Left colon (tissue), 2 donors: ENCODE results near the gene SMARCAL1. TPM values are rescaled to one million over a fixed set of nuclear protein-coding genes. Genes with fewer than 3 reads are reported as not detected.

Experiments used
- ATAC-seq: fragments of 200-7000 bp; cut with Tn5 transposase; one replicate; pipeline ENCODE4 v1.9.1; 2020; ENCODE audit warnings: mild to moderate bottlenecking, moderate library complexity
- DNase-seq, 2 donors: peaks; one replicate each; pipeline ENCODE4 v3.0.0-alpha.2; 2020
- intact Hi-C, 2 donors: fragments of 100-400 bp; cut with DNase I in 1 of 2; cut with micrococcal nuclease in 1 of 2; formaldehyde crosslinking; loops; one replicate each; pipeline versions ENCODE4 v1.11.2 to v1.14.0; 2022; cut with DNase I, micrococcal nuclease
- total RNA-seq, 2 donors: library from RNA; stranded (reverse); fragmentation: NEBNext Ultra II Directional; extraction: Animal tissue kit (Norgen Biotek cat#: 25700); gene quantifications; one replicate each; pipeline ENCODE4 v1.2.1, GENCODE V29; 2021
- donor health status: DM: no; HTN: no; CAD: no.
- donor health status: DM: yes; HTN: yes; CAD: no.

Gene SMARCAL1
- total RNA-seq, 2 donors from 2014 or later: 14.7 to 16.1 TPM

DNA sequence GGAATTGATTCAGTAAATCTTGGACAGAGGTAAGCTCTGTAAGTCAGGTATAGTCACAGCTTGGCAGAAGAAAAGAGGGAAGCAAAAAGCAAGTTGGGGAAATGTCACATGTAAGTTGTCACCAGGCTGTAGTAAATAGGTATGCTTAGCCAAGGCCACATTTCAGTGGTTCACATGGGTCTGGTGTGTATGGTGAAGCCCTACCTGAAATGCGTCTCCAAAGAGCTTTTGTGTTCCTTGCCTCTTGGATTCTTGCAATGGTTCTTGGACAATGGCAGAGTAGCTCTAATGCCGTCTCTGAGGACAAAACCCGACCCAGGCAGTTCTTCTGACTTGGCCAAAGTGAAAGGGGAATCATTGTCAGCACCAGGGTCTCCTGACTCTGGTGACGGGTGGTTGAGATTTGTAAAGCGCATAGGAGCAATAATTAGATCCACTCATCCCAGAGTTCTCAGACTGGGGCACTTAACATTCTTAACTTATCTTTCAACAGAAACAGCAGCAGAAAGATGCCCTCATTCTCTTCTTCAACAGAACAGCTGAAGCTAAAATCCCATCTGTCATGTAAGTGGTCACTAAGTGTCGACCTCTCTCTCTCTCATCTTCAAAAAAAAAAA is 51.9 kb downstream of the SMARCAL1 start:
- DNase-seq (no peak), ATAC-seq (no peak)
- intact Hi-C loops: no loop called here

DNA sequence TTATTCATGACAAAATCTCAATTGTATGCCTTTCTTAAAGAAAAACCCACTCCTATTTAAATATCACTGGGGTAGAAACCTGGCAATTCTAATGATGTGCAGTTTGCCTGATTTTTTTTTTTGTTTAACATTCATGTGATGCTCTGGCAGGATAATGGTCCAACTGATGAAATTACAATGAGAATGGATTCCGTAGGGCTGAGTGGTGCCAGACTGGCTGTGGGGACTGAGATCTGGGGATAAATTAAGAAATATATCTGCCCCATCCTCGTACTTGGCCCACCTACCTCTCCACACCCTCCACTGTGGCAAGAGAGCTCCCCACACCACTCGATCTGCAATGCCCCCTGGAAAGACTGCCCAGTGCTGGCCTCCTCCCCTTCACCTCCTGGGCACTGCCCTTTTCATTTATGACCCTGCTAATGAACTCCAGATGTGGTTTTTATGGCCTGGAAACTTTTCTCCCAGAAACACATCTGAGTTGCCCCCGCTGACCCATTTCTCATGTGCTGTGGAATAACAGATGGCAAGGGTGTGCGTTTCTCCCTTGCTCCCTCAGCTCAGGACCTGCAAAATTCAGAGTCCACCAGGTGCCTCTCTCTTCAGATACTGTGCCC is 53.4 kb downstream of the SMARCAL1 start:
- ATAC-seq (no peak), DNase-seq (no peak)
- intact Hi-C loops: no loop called here

DNA sequence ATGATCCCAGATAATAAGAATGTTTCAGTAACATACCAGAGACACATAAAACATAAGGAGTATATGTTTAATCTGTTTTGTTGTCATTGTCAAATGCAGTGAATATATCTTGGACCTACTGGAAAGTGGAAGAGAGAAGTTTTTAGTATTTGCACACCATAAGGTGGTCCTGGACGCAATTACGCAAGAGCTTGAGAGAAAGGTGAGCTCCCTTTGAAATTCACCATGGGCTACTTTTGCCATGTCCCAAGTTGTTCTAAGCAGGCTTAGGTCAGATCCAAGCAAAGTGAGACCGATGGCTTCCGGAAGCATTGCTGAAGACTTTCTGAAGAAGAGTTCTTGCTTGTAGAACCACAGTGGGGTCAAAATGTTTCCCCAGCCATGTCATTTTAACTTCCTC is 55.6 kb downstream of the SMARCAL1 start:
- intact Hi-C loops: no loop called here
- no peak for DNase-seq
- ATAC-seq: no peak

DNA sequence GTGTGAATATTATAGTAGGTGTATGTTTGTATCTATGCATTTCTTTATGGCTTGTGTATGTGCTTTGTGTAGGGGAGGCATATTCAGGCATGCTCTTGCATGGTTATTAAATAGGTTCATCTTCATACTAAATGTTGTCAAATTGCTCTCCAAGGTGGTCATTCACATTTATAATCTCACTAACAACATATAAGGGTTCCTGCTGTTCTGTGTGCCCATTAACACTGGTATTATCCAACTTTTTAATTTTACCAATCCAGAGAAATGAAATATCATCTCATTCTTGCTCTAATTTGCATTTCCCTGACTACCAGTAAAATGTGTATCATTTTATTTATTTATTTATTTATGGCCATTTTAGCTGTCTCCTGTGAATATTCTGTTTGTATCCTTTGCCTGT is 57.4 kb downstream of the SMARCAL1 start:
- intact Hi-C loops: no loop called here
- ATAC-seq (no peak), DNase-seq (no peak)

DNA sequence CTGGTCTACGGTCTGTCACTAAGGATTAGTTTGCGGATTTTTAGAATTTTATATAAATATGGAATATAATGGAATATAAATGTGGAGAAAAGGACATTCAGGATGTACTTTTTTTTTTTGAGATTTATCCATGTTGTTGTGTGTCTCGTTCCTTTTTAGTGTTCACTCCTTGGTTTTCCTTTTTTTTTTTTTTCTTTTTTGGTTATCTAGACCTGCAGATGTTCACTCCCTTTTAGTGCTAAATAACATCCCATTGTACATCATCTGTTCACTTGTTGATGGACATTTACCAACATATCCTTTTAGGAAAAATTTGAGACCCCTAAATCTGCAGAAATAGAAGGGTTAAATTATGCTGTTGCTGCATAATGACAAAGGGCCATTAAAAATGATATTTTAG is 60.9 kb downstream of the SMARCAL1 start:
- ATAC-seq (no peak), DNase-seq (no peak)
- intact Hi-C loops: no loop called here

DNA sequence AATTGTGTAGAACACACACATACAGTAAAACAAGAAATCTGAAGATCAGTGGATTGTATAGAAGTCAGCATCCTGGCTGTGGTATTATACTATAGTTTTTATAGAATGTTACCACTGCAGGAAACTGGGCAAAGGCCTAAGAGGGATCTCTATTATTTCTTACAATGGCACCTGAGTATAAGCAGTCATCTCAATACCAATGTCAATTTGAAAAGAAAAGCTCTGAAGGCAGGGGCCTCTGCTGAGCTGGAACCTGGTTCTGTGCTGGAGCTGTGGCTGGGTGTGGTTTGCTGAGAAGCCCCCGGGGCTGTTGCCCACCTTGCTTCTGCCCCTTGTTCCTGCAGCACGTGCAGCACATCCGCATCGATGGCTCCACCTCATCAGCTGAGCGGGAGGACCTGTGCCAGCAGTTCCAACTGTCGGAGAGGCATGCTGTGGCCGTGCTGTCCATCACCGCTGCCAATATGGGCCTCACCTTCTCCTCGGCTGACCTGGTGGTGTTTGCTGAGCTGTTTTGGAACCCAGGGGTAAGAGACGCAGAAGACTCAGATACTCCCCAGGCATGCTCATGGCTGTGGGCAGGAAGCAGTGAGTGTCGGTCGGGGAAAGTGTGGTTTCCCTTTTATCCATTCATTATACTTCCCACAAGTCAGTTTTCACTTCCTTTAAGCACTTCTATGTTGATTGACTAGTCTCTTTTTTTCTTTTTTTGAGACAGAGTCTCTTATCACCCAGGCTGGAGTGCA is 62.8 kb downstream of the SMARCAL1 start:
- no peak for DNase-seq
- ATAC-seq: no peak
- intact Hi-C loops: no loop called here

DNA sequence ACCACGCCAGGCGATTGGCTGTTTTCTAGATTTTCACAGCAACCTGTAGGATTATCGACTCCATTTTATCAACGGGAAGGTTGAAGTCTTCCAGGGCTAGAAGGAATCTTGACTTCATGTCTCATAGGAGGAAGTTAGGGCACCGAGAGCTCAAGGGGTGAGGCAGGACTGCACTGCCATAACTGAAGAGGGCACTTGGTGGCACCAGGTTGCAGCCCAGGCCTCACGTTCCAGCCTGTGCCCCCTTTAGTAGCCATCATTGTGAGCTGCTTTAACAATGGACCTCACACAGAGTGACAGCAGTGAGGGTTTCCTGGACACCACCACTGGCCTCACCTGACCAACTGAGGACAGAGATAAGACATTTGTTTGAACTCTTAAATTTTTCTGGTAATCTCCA is 63.5 kb downstream of the SMARCAL1 start:
- intact Hi-C loops: no loop called here
- ATAC-seq: no peak

DNA sequence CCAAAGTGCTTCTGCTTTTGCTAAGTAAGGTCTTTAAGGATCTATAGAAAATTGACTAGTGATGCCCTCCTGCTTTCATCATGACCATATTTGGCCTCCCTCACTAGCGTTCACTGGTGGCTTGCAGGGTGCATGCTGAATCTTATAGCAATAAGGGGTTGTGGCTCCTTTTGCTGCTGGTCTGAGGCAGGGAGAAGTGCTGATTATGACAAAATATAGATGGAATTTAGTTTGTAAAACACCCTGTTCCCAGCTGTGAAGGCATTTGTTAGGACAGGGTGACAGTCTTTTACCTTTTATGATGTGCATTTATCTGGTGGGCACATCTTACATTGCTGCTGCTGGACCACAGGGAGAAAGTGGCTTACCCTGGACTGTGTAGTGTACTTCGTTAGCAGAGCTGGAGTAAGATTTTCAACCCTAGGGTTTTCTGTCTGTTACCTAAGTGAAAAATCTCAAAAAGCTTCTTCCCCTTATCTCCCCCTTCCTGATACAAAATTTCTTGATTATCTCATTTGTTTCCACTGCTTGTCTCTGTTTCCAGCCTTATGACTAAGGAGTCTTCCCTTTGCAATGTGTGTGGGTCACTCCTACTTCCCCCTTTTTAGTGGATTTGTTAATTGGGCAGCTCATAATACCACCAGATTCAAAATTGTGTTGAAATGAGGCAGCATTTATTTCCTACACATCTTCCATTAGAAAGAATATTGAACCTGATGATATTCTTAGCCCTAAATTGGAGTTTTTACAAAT is 65.2 kb downstream of the SMARCAL1 start:
- intact Hi-C loops: no loop called here
- DNase-seq (no peak), ATAC-seq (no peak)

More for the DNA sequence above, 63.5 kb downstream of the SMARCAL1 start:
- DNase-seq: no peak

DNA sequence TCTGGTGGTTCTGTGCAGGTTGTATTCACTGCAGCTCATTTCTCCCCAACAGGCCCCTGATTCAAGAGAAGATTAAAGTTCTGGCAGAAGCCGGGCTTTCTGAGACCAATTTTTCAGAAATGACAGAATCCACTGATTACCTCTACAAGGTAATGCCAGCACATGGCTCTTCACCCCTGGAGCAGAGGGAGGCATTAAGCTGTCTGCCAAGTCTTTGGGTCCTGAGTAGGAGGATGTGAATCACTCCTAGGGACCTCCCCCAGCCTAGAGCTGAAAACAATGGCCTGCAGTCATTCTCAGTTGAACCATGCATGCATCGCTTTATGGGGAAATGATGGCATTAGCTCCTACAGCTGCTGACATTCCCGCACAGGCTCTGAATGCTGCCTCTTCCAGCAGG is 65.9 kb downstream of the SMARCAL1 start:
- intact Hi-C loops: no loop called here
- DNase-seq (no peak), ATAC-seq (no peak)

DNA sequence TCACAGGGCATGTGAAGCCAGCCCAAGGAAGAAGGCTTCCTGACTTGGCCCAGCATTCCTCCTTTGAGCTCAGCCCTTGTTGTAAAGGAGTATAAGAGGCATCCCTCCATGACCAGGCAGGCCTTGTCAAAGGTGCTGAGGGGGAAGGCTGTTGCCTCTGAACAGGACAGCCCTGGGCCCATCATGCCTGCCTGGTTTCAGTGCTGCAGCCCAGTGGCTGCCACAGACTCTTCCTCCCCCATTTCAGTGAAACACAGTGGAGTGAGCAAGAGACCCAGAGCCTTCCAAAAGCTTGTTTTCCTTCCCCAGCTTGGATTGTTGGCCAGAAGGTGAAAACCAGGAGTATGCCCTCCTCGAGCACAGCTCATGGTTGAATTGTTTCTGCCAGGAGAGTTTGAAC is 66.5 kb downstream of the SMARCAL1 start:
- intact Hi-C loops: no loop called here
- no peak for DNase-seq
- ATAC-seq: no peak

DNA sequence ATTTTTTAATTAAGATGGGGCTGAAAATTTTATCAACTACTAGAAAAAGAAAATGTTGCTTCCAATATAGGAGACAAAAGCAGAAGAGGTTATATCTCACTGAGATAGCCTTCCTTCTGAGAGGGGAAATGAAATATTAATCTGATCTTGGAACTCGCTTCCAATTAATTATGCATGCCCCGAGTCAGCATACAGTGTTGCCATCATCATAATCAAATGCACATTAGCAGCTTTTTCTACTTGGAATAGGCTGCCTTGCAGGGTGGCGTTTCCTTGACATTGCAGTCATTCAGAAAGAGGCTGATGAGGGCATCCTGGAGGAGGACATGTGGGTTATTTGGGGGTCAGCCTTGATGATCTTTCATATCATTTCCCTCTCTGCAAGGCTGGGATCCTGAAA is 67.9 kb downstream of the SMARCAL1 start:
- no peak for DNase-seq
- ATAC-seq: no peak
- intact Hi-C loops: no loop called here

DNA sequence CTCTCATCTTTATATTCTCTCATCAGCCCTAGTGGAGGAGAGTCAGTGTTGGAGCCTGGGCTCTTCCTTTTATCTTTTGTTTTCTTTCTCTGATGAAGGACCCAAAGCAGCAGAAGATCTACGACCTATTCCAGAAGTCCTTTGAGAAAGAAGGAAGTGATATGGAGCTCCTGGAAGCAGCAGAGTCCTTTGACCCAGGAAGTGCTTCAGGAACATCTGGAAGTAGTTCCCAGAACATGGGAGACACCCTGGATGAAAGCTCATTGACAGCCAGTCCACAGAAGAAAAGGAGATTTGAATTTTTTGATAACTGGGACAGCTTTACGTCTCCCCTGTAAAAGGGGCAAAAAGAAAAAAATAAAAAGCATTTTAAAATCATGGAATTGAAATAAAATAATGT is 70.4 kb downstream of the SMARCAL1 start:
- intact Hi-C loops: no loop called here
- no peak for ATAC-seq
- DNase-seq: no peak

DNA sequence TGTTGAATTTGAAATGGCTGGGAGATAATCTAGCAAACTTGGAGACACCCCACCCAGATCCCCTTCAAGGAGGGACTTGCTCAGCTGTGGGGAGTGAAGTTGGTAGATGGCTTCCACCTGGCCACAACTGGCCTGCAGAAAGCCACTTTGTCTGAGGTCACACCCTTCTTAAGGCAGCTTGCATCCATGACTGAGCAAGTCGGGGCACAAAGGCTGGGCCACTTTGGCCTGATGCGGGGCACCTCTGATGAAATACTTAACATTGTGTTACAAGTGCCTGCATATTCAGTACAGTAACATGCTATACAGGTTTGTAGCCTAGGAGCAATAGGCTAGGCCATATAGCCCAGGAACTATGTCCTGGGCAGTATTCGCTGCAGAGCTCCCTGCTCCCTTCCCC is 73.0 kb downstream of the SMARCAL1 start:
- ATAC-seq: no peak
- intact Hi-C loops: no loop called here
- no peak for DNase-seq

DNA sequence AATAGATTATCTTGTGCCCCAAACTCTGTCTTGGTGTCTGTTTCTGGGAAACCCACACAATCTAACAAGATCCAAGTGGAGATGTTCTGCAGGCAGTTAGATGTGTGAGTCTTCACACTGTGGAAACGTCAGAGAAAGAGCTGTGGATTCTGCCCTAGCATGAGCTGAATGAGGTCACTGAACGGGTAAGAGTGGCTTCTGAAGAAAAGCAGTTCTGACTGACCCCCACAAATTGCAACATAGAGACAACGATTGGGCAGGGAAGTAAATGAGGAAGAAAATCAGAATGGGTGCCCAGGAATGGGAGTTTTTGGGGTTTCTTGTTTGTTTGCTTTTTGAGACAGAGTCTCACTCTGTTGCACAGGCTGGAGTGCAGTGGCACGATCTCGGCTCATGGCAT is 73.5 kb downstream of the SMARCAL1 start:
- intact Hi-C loops: no loop called here
- no peak for ATAC-seq
- DNase-seq: no peak

DNA sequence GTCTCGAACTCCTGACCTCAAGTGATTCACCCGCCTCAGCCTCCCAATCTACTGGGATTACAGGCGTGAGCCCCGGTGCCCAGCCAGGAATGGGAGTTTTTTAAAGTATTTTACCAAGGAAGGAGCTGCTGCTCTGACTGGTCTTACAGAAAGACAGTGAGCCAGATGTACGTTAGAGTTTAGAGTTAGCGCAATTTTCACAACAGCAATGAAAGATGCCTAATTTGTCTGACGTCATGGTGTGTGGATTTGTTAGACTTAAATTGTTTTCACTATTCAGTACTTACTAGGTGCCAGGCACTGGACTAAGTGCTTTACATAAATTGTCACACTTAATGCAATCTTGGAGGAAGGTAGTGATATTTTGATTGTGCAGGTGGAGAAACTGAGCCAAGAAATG is 74.0 kb downstream of the SMARCAL1 start:
- intact Hi-C loops: no loop called here
- no peak for ATAC-seq
- no peak for DNase-seq

DNA sequence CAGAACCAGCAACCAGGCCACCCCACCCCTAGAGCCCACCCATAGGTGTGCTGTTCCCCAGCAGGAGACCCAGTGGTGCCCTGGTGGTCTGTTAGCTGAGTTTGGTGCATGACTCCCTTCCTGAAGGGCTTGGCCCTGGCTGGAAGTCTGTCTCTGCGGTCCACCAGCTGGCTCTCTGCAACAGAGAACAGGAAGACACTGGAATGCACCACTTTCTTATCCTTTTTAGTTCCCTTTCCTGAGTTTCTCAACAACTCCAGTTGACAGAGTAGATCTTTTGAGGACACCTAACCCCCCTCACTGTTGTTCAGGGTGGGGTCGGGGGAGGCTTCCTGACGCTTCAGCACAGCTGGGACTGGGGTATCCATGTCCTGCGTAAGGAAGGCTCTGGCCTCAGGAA is 74.4 kb downstream of the SMARCAL1 start:
- ATAC-seq: no peak
- intact Hi-C loops: no loop called here
- no peak for DNase-seq

DNA sequence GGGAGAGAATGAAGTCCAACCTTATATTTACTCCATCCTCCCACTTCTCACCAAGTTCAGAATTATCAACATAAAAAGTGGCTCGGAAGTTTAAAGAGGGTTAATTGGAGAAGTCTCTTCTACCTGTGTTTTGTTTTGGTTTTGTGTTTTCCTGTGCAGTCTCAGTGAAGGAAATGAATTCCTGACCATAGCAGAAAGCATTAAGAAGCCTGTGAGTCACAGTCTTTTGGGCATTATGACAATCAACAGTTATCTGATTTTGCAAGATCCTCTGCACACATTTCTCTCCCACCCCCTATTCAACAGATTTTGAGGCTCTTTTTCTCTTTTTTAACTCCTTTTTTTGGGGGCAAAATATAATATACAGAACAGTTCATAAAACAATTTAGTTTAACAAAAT is 77.8 kb downstream of the SMARCAL1 start:
- ATAC-seq: no peak
- intact Hi-C loops: no loop called here
- no peak for DNase-seq

DNA sequence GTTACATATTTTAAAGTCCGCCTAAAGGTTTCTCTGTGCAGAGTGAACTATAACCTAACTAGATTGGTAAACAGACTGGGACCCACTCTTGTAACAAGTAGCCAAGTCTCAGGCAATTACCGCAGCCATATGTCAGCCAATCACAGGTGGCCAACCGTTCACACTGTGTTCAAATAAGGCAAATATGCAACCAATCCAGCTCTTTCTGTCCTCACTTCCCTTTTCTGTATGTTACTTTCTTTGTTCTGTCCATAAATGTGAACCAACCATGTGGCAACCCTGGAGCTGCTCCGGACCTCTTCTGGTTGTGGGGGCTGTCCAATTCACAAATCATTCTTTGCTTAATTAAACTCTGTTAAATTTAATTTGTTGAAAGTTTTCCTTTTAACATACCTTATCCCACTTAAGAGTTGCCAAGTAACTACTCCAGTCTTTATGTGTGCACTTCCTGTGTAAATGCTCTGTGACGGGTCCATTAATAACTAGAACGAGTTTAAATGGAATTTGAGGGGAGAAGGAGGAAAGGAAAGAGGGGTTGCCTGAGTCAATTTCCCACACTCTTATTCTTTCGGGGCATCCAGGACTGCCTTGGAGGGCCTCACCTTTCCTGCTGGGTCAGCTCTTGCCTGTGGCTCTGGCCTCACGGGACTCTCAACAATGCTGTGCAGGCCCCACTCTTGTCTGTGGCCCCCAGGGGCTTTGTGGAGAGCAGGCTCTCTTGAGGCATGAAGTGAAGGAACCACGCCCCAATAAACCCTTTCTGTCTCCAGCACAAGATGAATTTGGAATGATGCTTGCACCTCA is 79.7 kb downstream of the SMARCAL1 start:
- no peak for DNase-seq
- ATAC-seq: no peak
- intact Hi-C loops: no loop called here
